Fibroblast of skin of left biceps (primary cell): ENCODE data around the gene MSANTD4.
A peak's percentile ranks its signal among the peaks of the same experiment; 100 is the strongest.
"Not testable (repeated sequence)": the region's sequence is repeated elsewhere in the genome, so short reads cannot be mapped to it uniquely, and the experiment has no call there.

ENCODE experiments used
- DNase-seq, 2 experiments: peaks; one replicate each; pipeline ENCODE4 v3.0.0-alpha.2; 2013; ENCODE audit warnings: low read depth in 2 of 2

MSANTD4 gene

GRCh38 chr11:106021967-106022794 lies at the start of gene MSANTD4:
Gene MSANTD4 (minus strand): TSS chr11:106022240. CDS start chr11:106010917, 11,323 bp downstream.
- DNase-seq, result peak; percentile 99

DNA sequence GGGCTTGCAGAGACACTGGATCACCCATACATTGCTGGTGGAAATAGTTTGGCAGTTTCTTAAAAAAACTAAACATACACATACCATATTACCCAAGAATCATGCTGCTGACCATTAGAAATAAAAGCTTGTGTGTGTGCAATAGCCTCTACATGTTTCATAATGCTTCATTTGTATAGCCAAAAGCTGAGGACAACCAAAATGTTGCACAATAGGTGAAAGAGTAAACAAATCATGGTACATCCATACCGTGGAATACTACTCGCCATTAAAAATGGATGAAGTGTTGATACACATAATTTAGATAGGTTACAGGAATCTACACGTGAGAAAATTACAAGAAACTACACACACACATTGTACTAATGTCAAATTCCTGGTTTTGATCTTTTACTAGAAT lies 48.6 kb upstream of the MSANTD4 start:
- no peak for DNase-seq

GRCh38 chr11:106063009-106063408 lies 41.0 kb upstream of the MSANTD4 start:
- no peak for DNase-seq

GRCh38 chr11:106061954-106062949 lies 40.2 kb upstream of the MSANTD4 start:
- DNase-seq, result no peak

- DNase-seq, result no peak
Observed at GRCh38 chr11:106061249-106061784, 39.3 kb upstream of the MSANTD4 start.

DNA sequence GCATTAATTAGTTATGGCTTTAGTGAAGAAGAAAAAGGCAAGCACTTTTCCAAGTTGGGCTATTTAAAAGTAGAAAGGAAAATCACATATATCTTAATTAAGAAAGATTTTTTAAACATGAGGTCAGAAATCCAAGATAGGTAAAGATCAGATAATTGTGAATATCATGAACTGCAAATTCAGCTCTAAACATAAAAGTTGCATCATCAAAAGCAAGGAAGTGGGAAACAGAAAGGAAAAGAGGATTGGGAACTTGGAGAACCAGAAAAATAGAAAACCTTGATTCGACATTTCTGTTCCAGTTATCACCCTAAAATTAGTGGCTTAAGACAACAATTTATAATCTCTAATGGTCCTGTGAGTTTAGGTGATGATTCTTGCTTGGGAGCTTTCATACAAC lies 37.6 kb upstream of the MSANTD4 start:
- no peak for DNase-seq

DNA sequence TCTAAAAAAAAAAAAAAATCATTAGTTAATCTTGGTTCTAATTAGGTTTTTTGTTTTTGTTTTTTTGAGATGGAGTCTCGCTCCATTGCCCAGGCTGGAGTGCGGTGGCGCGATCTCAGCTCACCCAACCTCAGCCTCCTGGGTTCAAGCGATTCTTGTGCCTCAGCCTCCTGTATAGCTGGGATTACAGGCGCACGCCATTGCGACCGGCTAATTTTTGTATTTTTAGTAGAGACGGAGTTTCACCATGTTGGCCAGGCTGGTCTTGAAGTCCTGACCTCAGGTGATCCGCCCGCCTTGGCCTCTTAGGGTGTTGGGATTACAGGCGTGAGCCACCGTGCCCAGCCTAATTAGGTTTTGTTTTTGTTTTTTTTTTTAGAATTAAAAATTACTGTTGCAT lies 36.3 kb upstream of the MSANTD4 start:
- DNase-seq, result not testable (repeated sequence)

DNA sequence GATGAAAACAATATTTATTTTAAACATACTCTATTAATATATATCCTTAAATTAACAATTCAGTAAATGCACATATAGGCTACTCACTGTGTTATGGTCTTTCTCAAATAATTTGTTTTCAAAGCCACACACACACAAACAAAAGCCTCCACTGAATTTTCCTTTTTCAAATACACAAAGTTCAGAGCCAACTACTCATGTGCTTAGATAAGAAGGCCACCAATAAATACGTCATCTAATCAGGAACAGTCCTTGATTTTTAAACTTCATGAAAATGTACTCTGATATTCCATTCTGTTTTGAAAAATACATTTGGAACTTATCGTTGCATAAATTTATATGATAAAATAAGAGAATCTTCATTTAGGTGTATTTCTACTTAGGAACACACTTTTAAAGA lies 29.1 kb upstream of the MSANTD4 start:
- DNase-seq, result no peak

DNA sequence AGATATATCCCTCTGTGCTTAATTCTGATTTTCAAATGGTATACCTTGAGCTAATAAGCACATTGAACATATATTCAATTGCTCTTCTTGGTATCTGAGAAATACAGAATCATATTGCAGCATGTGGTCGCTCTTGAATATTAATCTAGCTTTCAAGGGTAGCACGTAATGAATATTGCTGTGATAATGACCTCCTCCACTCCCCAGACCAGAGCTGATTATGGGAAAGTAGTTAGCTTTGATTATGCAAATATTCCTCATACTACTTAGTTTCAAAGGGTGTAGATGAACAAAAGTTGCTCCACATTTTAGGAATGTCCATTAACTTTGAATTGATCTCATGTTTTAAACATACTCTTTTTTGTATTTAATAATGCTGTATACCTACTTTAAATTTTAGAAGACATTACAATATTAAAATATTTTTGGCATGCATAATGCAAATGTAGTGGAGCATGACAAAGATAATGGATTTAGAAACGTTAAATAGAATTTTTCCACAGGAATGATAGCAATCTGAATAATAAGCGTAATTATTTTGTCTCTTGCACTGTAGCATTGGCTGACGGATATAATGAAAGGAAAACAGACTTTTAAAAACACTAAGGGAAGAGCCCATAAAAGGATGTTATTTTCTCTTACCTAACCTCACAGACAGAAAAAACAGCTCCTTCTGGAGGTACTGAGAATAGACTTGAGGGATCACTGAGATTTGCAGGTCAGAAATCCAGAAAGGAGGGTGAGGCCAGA lies 27.9 kb upstream of the MSANTD4 start:
- no peak for DNase-seq

- no peak for DNase-seq
Observed at GRCh38 chr11:106047631-106048030, 25.6 kb upstream of the MSANTD4 start.

DNA sequence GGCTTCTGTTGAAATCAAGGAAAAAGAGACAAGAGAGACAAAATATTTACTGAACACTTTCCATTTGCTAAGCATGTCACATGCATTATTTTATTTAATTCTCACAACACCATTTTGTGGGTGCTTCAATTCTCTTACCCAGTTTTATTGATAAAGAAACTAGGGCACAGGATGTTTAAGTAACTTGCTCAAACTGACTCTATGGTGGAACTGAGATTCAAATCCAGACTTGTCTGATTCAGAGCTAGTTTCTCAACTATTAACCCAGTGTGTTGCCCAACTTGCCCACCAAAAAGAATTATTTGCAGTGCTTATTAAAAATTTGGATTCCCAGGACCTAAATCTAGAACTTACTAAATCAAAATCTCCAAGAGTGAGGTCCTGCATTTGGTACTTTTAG lies 21.5 kb upstream of the MSANTD4 start:
- DNase-seq, result no peak

GRCh38 chr11:106032861-106033260 lies 10.8 kb upstream of the MSANTD4 start:
- DNase-seq, result no peak

GRCh38 chr11:106031936-106032335 lies 9.9 kb upstream of the MSANTD4 start:
- no peak for DNase-seq

DNA sequence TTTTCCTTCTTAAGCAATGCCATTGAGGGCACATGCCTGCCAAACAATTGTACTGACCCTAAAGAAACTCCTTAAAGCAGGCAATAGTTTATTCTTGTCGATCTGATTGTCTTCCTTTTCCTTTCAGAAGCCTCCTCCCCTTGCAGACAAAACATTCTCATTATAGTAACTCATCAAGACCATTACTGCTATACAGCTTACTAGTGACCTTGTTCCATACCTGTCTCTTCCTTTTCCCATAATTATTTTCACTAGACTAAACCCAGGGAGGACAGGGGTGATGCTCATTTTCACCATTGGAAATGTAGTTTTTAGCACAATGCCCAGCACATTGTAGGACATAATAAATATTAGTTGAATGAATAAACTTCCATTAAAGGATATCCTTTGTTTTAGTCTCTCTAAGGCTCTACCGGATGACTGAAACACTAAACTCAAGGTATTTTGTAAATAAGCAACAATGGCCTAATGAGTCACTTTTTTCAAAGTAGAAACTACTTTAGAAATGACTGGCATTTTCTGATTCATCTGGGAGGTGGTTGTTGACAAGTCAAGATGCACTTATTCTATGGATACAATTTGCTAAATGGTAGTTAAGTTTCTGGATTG lies 9.3 kb upstream of the MSANTD4 start:
- no peak for DNase-seq

GRCh38 chr11:106030609-106031008 lies 8.6 kb upstream of the MSANTD4 start:
- no peak for DNase-seq

GRCh38 chr11:106022795-106023275 lies 795 bp upstream of the MSANTD4 start:
- DNase-seq, result no peak

DNA sequence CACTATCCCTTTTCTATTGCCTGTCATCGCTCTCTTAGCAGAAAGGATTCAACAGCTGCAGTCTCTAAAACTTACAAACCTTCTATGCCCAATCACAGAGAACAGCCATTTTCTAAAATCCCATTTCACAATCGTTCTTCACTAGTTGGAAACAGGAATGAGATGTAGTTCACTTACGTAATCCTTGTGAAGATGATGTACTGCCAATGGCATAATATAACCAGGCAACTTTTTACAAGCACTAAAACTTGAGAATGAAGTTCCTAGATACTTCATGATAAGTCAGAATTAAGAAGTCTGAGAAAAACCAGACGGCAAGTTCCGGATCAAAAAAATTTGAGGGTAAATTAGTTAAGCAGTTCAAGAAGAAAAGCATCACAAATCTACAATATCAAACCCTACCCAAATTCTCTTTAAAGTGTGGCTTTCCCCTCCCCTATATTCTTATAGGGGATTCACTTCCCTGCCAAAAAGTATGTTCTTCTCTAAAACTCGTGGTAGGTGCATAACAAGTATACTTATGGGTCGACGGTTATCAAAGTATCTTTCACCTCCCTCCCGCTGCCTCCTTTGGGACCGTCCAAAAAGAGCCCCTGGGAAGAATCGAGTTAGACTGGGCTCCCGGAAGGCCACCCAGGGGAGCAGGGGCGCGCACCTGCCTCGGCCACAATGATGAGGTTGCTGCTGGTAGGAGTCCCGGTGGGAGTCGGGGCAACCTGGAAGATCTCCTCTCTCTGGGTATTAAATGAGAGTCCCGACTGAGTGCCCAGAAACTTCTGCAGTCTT lies 666 bp downstream of the MSANTD4 start:
- peak; percentile 4 to 8 for DNase-seq

- no peak for DNase-seq
Observed at GRCh38 chr11:106017093-106017492, 4.9 kb downstream of the MSANTD4 start.

DNA sequence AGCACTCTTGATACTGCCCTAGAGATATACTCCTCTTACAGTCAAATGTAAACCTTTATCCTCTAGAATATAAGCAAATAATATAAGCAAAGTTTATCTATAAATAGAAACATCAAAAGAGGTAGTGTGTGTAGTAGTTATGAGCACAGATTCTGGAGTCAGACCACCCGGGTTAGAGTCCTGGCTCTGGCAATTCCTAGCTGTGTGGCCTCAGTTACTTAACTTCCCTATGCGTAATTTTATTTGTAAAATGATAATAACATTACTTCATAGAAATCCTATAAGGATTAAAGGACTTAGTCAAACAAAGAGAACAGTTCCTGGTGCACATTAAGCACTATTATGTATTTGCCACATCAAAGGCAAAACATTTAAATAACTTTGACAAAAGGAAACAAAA lies 7.0 kb downstream of the MSANTD4 start:
- no peak for DNase-seq

- no peak for DNase-seq
Observed at GRCh38 chr11:106014620-106015019, 7.4 kb downstream of the MSANTD4 start.
